ENCODE data around the gene ACP2.
"Not testable (repeated sequence)": the region's sequence is repeated elsewhere in the genome, so short reads cannot be mapped to it uniquely, and the experiment has no call there.

The ACP2 gene

DNA sequence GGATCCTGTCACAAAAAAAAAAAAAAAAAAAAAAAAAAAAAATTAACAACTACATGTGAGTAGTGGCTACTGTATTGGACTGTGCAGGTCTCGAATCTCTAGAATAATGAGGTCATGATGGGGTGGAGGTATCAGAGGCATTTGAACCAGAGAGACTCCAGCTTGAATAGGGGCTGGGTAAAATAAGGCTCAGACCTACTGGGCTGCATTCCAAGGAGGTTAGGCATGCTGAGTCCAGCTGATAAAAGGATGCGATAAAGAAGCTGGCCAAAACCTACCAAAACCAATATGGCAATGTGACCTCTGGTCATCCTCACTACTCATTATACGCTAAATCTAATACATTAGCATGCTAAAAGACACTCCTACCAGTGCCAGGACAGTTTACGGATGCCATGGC lies 56.5 kb downstream of the ACP2 start:
- no peak for DNase-seq

DNA sequence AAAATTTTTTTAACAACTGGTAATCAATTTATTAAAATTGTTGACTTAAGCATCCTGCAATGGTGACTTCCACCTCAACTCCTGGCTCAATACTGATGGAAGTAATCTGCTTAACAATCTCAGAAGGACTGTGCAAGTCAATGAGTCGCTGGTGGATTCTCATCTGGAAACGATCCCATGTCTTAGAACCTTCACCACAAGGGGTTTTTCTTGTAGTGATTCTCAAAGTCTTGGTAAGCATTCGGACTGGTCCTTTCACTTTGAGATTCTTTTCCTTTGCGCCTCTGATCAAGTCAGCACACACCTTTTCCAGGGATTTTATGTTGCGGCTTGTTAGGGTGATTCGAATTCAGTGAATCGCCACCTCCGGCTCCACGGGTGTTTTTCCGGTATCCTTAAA lies 57.5 kb downstream of the ACP2 start:
- DNase-seq = not testable (repeated sequence)
